ENCODE results near the gene PFDN2. TPM values are rescaled to one million over a fixed set of nuclear protein-coding genes. Genes with fewer than 3 reads are reported as not detected.
A peak's percentile ranks its signal among the peaks of the same experiment; 100 is the strongest.

The PFDN2 gene
- total RNA-seq, 2 donors from 2014 or later, result 34.5 to 37.1 TPM

DNA sequence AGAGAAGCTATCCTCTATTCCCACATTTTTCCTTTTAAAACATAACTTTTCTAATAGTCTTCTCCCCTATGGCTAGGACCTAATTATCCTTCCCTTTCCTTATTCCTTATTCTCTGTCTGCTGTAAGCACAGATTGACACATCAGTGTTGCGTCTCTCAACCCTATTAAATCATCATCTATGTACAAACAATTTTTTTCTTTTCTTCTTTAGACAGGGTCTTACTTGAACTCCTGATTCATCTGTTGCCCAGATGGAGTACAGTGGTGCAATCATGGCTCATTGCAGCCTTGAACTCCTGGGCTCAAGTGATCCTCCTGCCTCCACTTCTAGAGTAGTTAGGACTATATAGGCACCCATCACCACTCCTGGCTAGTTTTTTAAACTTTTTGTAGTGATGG, 11.4 kb downstream of the PFDN2 start:
- peaks cover 9% of the 10 kb centered on the region for H3K36me3 Mint-ChIP-seq (ENCODE audit: low read depth)
- peak overlapping the region; percentile 89 for H3K27ac Mint-ChIP-seq
- H3K9me3 ChIP-seq (ENCODE audit: control insufficient read depth, low read length, poor library complexity, severe bottlenecking), result no peaks in the 10 kb centered on the region
- H3K4me1 Mint-ChIP-seq, result peaks cover 10% of the 10 kb centered on the region
- H3K4me3 Mint-ChIP-seq, result no peak overlapping the region
- H3K27me3 Mint-ChIP-seq, result no peaks in the 10 kb centered on the region
- DNase-seq (no peak), ATAC-seq (no peak)

DNA sequence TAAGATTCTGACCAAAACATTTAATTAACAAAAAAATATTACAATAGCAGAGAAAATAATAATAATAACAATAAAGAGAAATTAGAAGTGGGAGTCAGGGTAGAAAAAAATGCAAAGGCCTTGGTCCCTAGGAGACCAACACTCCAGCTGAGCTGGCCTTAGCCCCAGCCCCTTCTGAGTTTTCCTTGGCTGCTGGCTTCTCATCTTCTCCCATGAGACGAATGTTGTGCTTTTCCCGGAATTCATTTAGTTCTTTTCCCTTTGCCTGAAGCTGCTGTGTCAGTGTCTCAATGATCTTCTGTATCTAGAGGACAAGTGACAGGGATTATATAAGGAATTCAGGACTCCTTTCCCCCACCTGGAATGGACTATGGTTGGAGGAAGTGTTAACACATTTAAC, 17.3 kb downstream of the PFDN2 start:
- Mint-ChIP-seq H3K27ac (no peak overlapping the region), H3K27me3 (no peaks in the 10 kb centered on the region), H3K4me3 (no peak overlapping the region), H3K36me3 (ENCODE audit: low read depth) (peaks cover 5% of the 10 kb centered on the region), H3K4me1 (peaks cover 26% of the 10 kb centered on the region)
- no peak for DNase-seq
- ATAC-seq, result no peak
- H3K9me3 ChIP-seq (ENCODE audit: control insufficient read depth, low read length, poor library complexity, severe bottlenecking), result no peaks in the 10 kb centered on the region

DNA sequence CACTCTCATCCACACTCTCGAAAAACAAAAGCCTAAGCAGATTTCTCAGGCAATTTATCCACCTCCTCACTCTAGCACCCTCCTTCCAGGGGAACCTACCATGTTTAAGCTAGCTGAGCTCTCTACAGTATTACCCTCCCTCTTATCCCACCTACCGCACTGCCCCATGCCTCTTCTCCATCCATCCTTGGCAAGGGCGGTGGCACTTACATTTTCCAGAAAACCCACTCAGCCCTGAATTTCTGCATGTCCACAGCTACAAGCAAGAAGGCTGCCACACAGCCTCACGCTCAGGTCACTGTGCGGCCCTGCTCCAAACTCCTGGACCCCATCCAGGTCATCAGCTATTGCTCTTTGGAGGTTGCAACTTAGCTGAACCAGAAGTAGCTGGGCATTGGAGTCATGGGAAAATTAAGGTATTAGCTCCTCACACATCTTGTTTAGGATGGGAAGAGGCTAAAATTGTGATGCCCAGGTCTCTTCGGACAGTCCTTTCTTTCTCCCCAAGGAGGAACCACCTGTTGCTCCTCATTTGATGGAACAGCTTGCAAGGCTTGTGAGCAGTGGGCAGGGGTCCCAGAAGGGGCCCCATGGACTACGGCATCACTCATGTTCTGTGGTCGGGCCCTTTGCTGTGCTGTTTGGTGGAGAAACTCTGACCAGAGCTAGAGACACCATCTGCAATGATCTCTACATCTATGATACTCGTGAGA, 18.6 kb downstream of the PFDN2 start:
- Mint-ChIP-seq H3K27me3 (no peaks in the 10 kb centered on the region), H3K27ac (peak overlapping the region; percentile 97), H3K4me3 (peak overlapping the region; percentile 86), H3K36me3 (ENCODE audit: low read depth) (peaks cover 3% of the 10 kb centered on the region), H3K4me1 (peaks cover 22% of the 10 kb centered on the region)
- no peaks in the 10 kb centered on the region for H3K9me3 ChIP-seq (ENCODE audit: control insufficient read depth, low read length, poor library complexity, severe bottlenecking)
- DNase-seq (no peak), ATAC-seq (no peak)

DNA sequence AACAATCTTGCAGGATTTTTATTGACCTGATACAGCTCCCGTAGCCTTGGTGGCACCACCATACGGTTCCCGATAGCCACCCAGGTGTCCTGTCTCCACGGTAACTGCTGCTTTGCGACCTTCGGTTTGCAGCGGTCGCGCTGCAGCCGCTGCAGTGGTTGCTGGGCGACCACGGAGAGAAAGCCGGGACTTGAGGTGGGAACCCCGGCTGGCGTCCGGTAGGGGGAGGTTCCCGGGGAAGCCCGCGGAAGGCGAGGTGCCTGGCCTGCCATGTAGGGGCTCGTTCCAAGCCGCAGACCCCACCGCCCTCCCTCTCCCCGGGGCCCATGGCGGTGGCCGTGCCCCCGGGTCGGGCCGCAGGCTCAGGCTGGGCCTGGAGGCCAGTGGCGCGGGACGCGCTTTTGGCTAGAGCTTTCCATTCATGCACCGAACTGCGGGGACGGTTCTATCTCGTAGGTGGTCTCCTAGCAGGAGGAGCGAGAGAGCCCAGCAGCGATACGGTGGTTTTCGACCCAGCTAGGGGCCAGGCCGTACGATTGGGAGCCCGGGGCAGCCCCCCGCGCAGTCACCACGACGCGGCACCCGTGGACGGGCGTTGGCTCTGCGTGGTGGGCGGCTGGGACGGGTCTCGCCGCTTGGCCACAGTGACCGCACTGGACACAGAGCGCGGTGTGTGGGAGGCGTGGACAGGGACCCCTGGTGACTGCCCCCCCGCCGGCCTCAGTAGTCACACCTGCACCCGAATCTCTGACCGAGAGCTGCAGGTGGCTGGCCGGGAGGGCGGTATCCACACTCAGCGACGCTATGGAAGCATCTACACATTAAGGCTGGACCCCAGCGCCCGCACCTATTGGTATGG, 19.4 kb downstream of the PFDN2 start, which contains the start of gene KLHDC9:
Gene KLHDC9 (plus strand): TSS at position 152 of the 859 bp plus-strand sequence. CDS start 175 bp downstream, at position 327.
- Mint-ChIP-seq H3K36me3 (ENCODE audit: low read depth) (peaks cover 3% of the 10 kb centered on the region), H3K27ac (peak within 1 kb of the TSS; percentile 97), H3K4me3 (peak within 1 kb of the TSS; percentile 86), H3K27me3 (no peaks in the 10 kb centered on the region), H3K4me1 (peaks cover 22% of the 10 kb centered on the region)
- ATAC-seq (peak; percentile 79), DNase-seq (peak; percentile 47 to 68 (median 56))
- no peaks in the 10 kb centered on the region for H3K9me3 ChIP-seq (ENCODE audit: control insufficient read depth, low read length, poor library complexity, severe bottlenecking)

DNA sequence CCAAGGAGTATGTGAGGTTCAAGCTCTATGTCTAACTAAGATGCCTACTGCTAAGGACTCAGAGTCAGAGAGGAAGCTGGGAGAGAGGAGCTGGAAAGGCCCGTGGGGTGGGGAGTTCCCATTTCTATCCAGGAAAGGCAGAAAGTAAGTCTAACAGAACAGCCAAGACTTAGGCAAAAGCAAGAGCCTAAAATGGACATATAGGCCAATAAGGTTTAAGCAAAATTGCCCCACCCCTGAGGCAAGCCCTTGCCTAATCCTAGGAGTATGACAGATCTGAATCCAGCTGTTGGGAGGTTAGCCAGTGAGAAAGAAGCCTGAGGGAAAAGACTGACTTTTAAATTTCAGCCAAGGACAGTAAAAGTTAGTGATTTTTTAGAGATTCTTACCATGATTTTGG, 21.3 kb downstream of the PFDN2 start:
- peak overlapping the region; percentile 97 for H3K27ac Mint-ChIP-seq
- H3K4me3 Mint-ChIP-seq, result peak overlapping the region; percentile 86
- no peaks in the 10 kb centered on the region for H3K36me3 Mint-ChIP-seq (ENCODE audit: low read depth)
- H3K9me3 ChIP-seq (ENCODE audit: control insufficient read depth, low read length, poor library complexity, severe bottlenecking), result no peaks in the 10 kb centered on the region
- no peak for ATAC-seq
- no peaks in the 10 kb centered on the region for H3K27me3 Mint-ChIP-seq
- peaks cover 22% of the 10 kb centered on the region for H3K4me1 Mint-ChIP-seq
- DNase-seq, result no peak

DNA sequence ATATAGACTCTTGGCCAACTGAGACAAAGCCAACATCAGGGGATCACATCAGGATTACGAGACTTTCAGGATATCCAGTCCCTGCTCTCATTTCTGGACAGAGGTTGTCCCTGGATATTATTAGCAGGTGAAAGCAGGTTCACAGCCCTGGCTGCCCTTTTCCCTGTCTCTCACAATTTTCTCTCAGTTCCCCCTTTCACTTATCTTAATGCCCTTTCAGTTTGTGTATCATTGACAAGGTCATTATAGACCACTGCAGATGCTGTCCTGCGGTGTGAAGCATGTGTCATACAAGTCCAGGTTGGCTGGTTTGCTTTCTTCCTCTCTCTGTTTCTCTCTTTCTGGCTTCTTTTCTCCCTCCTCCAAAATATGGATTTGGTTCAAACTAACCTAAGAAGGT, 21.8 kb downstream of the PFDN2 start:
- ATAC-seq (no peak), DNase-seq (no peak)
- peak overlapping the region; percentile 97 for H3K27ac Mint-ChIP-seq
- no peak overlapping the region for H3K4me3 Mint-ChIP-seq
- H3K36me3 Mint-ChIP-seq (ENCODE audit: low read depth), result no peaks in the 10 kb centered on the region
- no peaks in the 10 kb centered on the region for H3K9me3 ChIP-seq (ENCODE audit: control insufficient read depth, low read length, poor library complexity, severe bottlenecking)
- no peaks in the 10 kb centered on the region for H3K27me3 Mint-ChIP-seq
- H3K4me1 Mint-ChIP-seq, result peaks cover 22% of the 10 kb centered on the region

DNA sequence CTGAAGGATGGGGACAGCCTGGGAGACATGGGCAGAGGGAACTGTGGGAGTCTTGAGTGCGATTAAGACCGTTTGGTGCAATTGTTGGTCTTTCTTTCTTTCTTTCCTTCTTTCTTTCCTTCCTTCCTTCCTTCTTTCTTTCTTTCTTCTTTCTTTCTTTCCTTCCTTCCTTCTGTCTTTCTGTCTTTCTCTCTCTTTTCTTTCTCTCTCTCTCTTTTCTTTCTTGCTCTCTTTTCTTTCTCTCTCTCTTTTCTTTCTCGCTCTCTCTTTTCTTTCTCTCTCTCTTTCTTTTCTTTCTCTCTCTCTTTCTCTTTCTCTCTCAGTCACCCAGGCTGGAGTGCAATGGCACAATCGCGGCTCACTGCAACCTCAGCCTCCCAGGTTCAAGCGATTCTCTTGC, 22.6 kb downstream of the PFDN2 start:
- Mint-ChIP-seq H3K27ac (peak overlapping the region; percentile 59), H3K4me1 (peaks cover 24% of the 10 kb centered on the region), H3K4me3 (peak overlapping the region; percentile 19), H3K27me3 (no peaks in the 10 kb centered on the region), H3K36me3 (ENCODE audit: low read depth) (no peaks in the 10 kb centered on the region)
- DNase-seq (no peak), ATAC-seq (no peak)
- no peaks in the 10 kb centered on the region for H3K9me3 ChIP-seq (ENCODE audit: control insufficient read depth, low read length, poor library complexity, severe bottlenecking)

DNA sequence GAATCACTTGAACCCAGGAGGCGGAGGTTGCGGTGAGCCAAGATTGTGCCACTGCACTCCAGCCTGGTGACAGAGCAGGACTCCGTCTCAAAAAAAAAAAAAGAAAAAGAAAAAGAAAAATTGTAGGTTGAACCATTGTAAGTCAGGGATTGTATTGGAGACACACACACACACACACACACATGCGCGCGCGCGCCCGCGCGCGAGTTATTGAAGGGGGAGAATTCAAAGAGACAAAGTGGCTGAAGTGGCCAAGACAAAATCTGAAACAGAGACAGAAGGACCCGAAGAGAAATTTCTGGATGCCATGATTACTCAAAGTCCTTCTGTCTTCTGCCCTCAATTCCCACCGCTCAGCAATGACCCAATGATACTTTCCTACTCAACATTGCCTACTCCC, 23.4 kb downstream of the PFDN2 start:
- no peaks in the 10 kb centered on the region for H3K9me3 ChIP-seq (ENCODE audit: control insufficient read depth, low read length, poor library complexity, severe bottlenecking)
- DNase-seq, result no peak
- no peak overlapping the region for H3K27ac Mint-ChIP-seq
- H3K4me3 Mint-ChIP-seq, result no peak overlapping the region
- H3K27me3 Mint-ChIP-seq, result no peaks in the 10 kb centered on the region
- no peak for ATAC-seq
- no peaks in the 10 kb centered on the region for H3K36me3 Mint-ChIP-seq (ENCODE audit: low read depth)
- peaks cover 24% of the 10 kb centered on the region for H3K4me1 Mint-ChIP-seq

DNA sequence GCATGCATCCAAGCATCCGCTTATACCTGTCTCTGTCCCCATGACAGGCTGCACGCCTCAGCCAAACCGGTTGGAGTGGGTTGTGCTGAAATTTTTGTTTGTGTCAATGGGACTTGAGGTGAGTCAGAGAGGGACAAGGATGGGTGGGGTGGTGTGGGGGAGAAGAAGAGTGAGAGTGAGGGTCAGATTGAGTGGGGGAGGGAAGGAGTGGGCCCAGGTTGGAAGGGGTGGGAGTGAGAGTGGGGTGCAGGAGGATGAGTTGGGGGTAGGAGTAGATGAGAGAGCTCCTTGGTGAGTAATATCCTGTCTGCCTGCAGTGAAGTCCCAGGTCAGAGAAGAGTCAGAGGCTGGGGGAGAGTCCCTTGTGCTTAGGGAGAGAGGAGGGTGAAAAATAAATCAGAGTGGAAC, 25.2 kb downstream of the PFDN2 start:
- ATAC-seq, result peak; percentile 41
- no peak overlapping the region for H3K27ac Mint-ChIP-seq
- no peak for DNase-seq
- no peak overlapping the region for H3K4me3 Mint-ChIP-seq
- no peaks in the 10 kb centered on the region for H3K9me3 ChIP-seq (ENCODE audit: control insufficient read depth, low read length, poor library complexity, severe bottlenecking)
- H3K4me1 Mint-ChIP-seq, result peaks cover 15% of the 10 kb centered on the region
- no peaks in the 10 kb centered on the region for H3K36me3 Mint-ChIP-seq (ENCODE audit: low read depth)
- H3K27me3 Mint-ChIP-seq, result no peaks in the 10 kb centered on the region

DNA sequence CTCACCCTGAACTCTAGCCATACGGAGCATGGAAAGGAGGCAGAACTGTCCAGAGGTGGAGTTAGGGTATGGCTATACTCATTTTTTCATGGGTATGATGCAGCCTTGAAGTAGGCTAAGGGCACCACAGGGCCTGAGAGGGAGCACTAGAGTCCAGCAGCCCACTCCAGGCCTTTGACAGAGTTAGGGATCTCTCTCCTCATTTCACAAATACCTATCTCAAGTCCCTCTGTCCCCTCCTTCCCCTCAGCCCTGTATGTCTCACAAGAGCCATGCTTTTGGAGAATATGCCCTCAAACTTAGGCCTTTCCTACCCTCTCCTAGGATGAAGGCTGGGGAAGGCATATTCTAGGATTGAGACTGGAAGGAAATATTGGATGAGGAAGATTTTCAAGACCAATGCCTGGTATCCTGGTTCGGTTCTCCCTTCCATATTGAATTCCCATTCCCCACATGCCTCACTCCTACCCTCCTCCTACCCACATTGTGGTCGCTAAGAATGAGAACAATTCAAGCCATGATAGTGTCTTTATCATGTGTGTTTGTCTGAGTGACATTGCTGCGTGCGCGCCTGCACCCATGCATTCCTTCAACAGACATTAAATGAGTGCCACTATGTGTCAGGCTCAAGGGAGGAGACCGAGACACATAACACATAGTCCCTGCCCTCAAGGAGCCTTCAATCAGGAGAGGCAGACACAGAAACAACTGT, 25.9 kb downstream of the PFDN2 start:
- no peak overlapping the region for H3K27ac Mint-ChIP-seq
- DNase-seq, result no peak
- peaks cover 10% of the 10 kb centered on the region for H3K4me1 Mint-ChIP-seq

DNA sequence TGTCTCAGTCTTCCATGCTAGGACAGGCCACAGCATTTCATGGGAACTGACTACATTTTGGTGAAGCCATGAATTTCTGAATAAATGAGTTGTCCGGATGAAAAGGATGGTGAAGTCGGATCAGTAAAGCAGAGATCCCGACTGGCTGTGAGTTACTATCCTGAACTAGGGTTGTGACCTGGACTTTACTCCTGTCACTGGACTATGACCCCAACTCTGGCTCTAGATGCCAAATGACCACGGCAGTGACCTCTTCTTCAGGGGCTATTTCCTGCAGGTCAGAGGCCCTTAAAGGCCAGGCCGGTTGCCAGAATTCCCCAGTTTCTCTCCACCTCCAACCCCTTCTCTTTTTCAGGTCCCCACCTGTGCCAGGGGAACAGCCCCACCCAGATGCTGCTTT, 26.7 kb downstream of the PFDN2 start:
- Mint-ChIP-seq H3K27ac (no peak overlapping the region), H3K4me1 (peaks cover 6% of the 10 kb centered on the region), H3K27me3 (no peaks in the 10 kb centered on the region), H3K4me3 (no peak overlapping the region), H3K36me3 (ENCODE audit: low read depth) (peaks cover under 1% of the 10 kb centered on the region)
- ATAC-seq, result no peak
- H3K9me3 ChIP-seq (ENCODE audit: control insufficient read depth, low read length, poor library complexity, severe bottlenecking), result no peaks in the 10 kb centered on the region
- DNase-seq, result no peak

More for the DNA sequence above, 25.9 kb downstream of the PFDN2 start:
- H3K4me3 Mint-ChIP-seq, result no peak overlapping the region
- H3K36me3 Mint-ChIP-seq (ENCODE audit: low read depth), result no peaks in the 10 kb centered on the region
- no peaks in the 10 kb centered on the region for H3K27me3 Mint-ChIP-seq
- ATAC-seq, result no peak
- no peaks in the 10 kb centered on the region for H3K9me3 ChIP-seq (ENCODE audit: control insufficient read depth, low read length, poor library complexity, severe bottlenecking)

DNA sequence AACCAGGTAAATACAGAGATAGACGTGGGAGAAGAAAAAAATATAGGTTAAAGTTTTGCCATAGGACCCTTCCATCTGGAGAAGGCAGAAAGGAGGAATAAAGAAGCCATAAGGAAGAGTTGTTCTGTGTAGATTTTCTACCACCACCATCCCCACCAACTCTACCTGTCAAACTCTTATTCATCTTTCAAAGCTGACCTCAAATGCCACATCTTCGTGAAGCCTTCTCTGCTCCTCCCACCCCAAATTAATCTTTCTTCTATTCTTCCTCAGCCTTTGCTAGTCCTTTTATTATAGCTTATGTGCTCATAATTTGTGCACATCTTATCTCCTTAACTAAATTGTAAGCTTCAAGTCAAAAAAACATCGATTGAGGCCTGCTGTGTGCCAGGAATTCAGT, 27.2 kb downstream of the PFDN2 start:
- H3K27ac Mint-ChIP-seq, result no peak overlapping the region
- no peak for ATAC-seq
- no peaks in the 10 kb centered on the region for H3K9me3 ChIP-seq (ENCODE audit: control insufficient read depth, low read length, poor library complexity, severe bottlenecking)
- DNase-seq, result no peak
- no peaks in the 10 kb centered on the region for H3K27me3 Mint-ChIP-seq
- H3K36me3 Mint-ChIP-seq (ENCODE audit: low read depth), result peaks cover 3% of the 10 kb centered on the region
- H3K4me3 Mint-ChIP-seq, result no peak overlapping the region
- H3K4me1 Mint-ChIP-seq, result peaks cover 9% of the 10 kb centered on the region

DNA sequence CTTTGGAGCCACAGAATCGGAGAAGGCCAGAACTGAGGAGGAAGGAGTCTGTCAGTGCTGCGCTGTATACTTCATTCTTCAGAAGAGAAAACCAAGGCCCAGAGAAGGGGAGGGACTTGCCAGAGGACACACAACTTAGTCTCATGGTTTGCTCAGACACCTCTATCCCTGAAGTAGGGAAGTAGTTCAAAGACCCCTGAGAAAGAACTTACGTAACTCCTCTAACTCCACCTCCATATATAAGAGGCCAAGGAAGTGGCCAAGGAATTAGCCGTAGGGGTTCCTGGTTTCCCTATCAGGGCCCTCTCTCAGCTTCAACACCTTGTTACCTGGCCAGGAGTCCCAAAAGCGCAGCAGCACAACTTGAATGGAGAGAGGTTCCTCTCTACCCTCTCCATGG, 27.9 kb downstream of the PFDN2 start:
- Mint-ChIP-seq H3K36me3 (ENCODE audit: low read depth) (peaks cover 3% of the 10 kb centered on the region), H3K27ac (no peak overlapping the region), H3K27me3 (no peaks in the 10 kb centered on the region), H3K4me3 (no peak overlapping the region), H3K4me1 (peaks cover 9% of the 10 kb centered on the region)
- DNase-seq (no peak), ATAC-seq (no peak)
- H3K9me3 ChIP-seq (ENCODE audit: control insufficient read depth, low read length, poor library complexity, severe bottlenecking), result no peaks in the 10 kb centered on the region
